ENCODE measurements around the gene AMN.

Gene AMN

DNA sequence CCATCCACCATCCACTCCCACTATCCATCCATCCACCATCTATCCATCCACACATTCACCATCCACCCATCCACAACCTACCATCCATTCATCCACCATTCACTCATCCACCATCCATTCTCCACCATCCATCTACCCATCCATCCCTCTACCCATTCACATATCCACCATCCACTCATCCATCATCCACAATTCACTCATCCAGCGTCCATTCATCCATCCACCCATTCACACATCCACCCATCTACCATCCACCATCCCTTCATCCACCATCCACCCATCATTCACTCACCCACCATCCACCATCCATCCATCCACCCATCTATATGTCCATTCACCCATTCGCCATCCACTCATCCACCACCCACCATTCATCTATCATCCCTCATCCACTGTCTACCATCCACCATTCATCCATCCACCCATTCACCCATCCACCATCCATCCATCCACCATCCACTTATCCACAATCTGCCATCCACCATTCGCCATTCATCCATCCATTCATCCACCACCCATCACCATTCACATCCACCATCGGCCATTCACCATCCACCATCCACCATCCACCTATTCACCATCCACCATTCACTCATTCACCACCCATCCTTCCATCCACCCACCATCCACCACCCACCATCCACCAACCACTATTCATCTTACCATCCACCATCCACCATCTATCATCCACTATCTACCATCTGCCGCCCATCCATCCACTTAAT is 2.0 kb upstream of the AMN start:
- H3K4me3 ChIP-seq (ENCODE audit: low read depth, low read length) = no peak overlapping the region
- TF ChIP-seq, protein P1, sequence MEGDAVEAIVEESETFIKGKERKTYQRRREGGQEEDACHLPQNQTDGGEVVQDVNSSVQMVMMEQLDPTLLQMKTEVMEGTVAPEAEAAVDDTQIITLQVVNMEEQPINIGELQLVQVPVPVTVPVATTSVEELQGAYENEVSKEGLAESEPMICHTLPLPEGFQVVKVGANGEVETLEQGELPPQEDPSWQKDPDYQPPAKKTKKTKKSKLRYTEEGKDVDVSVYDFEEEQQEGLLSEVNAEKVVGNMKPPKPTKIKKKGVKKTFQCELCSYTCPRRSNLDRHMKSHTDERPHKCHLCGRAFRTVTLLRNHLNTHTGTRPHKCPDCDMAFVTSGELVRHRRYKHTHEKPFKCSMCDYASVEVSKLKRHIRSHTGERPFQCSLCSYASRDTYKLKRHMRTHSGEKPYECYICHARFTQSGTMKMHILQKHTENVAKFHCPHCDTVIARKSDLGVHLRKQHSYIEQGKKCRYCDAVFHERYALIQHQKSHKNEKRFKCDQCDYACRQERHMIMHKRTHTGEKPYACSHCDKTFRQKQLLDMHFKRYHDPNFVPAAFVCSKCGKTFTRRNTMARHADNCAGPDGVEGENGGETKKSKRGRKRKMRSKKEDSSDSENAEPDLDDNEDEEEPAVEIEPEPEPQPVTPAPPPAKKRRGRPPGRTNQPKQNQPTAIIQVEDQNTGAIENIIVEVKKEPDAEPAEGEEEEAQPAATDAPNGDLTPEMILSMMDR (IDR thresholded peaks at IDR 0.05; ENCODE audit: borderline replicate concordance, insufficient read depth, low read depth, low read length) = no peak

DNA sequence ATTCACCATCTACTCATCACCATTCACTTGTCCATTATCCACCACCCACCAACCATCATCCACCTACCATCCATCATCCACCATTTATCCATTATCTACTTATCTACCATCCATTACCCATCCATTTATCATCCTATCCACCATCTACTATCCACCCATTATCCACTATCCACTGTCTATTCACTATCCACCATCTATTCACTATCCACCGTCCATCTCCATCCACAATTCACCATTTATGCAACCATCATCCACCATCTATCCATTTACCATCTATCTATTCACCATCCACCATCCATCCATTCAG is 1.5 kb upstream of the AMN start:
- H3K4me3 ChIP-seq (ENCODE audit: low read depth, low read length) = no peak overlapping the region
- TF ChIP-seq, protein P1 (IDR thresholded peaks at IDR 0.05; ENCODE audit: borderline replicate concordance, insufficient read depth, low read depth, low read length) = no peak

DNA sequence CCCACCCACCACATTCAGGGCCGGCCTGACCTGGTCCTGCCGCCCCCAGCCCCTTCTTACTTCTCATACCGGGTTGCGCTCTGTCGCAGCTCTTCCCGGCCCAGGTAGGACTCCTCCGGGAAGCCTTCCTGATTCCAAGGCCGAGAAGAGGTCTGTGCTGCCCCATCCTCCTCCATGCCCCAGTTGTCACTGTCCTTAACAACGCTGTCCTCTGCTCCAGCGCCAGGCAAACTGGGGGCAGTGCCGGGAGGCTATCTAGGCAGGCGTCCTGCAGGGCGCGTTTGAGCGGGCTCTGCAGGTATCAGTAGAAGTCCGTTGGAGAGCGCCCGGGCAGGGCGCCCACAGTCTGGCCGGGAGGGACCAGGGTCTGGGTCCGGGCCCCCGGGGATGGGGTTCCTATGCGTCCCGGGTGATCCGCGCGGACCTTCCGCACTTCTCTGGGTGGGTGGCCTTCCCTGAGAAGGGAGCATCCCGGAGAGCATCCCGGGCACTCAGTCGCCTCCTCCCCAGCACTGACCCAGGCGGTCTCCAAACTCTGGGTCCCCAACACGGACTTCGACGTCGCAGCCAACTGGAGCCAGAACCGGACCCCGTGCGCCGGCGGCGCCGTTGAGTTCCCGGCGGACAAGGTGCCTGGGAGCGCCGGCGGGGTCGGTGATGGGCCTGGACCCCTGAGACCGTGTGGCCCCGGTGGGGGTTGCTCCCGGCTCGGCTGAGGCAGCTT is 900 bp downstream of the AMN start:
- TF ChIP-seq, protein P1 (IDR thresholded peaks at IDR 0.05; ENCODE audit: borderline replicate concordance, insufficient read depth, low read depth, low read length) = no peak
- H3K4me3 ChIP-seq (ENCODE audit: low read depth, low read length) = peak overlapping the region; percentile 21

DNA sequence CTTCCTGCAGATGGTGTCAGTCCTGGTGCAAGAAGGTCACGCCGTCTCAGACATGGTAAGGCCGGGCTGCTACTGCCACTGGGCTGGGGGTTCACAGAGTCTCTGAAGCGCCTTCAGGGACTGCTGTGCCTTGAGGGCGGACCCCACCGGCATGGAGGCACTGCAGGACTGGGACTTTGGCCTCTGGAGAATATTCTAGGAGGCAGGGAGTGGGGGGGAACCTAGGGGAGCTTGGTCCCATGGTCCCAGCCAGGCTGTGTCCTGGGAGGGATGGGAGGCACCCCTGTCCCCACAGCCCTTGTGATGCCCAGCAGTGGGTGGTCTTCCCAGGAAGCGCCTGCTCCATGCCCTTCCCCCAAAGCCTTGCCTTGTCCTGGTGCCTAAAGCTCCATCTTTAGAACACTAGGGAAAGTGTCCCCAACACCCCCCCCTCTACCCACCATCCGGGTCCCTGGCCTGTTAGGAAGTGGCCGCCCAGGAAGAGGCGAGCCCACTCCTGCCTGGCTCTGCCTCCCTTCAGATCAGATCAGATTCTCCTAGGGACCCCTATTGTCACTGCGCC is 1.5 kb downstream of the AMN start:
- TF ChIP-seq, protein P1 (IDR thresholded peaks at IDR 0.05; ENCODE audit: borderline replicate concordance, insufficient read depth, low read depth, low read length) = no peak
- H3K4me3 ChIP-seq (ENCODE audit: low read depth, low read length) = no peak overlapping the region

DNA sequence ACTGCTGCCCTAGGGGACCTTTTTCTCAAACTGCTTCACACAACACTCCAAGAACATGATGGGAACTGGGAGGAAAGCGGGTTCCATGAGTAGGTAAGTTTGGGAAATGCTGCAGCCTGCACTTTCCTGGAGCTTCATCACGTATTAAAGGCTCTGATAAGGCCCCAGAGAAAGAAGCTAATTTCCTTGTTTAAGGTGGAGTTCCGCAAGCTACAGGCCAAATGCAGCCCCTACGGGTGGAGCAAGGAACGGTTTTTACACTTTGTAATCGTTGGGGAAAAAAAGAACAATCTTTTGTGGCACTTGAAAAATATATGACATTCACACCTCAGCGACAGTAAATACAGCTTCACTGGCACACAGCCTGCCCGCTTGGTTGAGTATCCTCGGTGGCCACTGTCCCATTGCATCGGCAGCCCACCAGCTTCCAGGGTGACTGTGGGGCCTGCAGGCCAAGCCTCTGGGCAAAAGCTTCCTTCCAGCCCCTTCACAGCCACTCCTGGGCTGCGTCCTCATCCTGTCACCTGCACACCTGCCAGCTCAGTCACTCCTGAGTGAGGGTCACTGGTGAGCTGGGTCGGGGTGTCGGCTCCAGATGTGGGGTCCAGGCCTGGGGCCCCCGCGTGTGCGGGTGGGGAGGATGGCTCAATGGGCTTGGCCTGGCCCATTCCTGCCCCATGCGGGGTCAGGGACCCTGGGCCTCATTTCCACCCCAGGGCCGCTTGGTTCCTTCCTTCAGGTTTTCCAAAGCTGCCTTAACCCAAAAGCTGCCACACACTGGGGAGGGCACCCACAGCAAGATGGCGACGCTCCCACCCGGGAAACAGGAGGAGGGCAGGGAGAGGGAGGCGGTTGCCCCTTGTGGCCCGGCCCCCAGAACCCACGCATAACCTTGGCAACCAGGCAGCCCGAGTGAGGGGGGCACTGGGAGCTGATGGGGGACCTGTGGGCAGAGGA is 2.4 kb downstream of the AMN start:
- no peak overlapping the region for H3K4me3 ChIP-seq (ENCODE audit: low read depth, low read length)
- TF ChIP-seq, protein P1 (IDR thresholded peaks at IDR 0.05; ENCODE audit: borderline replicate concordance, insufficient read depth, low read depth, low read length) = no peak

DNA sequence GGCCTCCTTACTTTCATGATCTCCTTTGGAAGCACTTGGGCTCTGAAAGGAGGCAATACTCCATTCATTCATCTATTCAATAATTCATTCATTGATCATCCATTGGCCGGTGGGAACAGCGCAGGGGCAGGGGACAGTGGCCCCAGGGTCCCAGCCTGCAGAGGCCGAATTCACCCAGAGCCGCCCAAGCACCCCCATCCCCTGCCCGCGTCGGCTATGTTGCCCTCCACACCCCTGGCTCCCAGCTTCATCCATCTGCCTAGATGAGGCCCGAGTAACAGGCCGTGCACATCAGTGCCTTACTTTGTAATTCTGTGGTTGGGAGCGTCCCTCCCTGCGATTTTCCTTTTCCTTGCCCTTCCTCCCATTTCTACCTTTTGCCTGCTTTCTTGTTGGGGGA is 3.2 kb downstream of the AMN start:
- TF ChIP-seq, protein P1 (IDR thresholded peaks at IDR 0.05; ENCODE audit: borderline replicate concordance, insufficient read depth, low read depth, low read length) = no peak
- H3K4me3 ChIP-seq (ENCODE audit: low read depth, low read length) = no peak overlapping the region

Data from GM12875 (cell line).